Karpas-422 (cell line): ENCODE measurements around the gene RASL12. TPM values are rescaled to one million over a fixed set of nuclear protein-coding genes. Genes with fewer than 3 reads are reported as not detected.
A peak's percentile ranks its signal among the peaks of the same experiment; 100 is the strongest.

Source experiments
- DNase-seq: peaks from one replicate; pipeline ENCODE4 v3.0.0-alpha.2; 2015
- H2AFZ ChIP-seq: fragments of 200-600 bp; sonication (generic); 2 replicates; pipeline ENCODE4 v1.6.1; 2014; ENCODE audit warnings: antibody characterized with exemption, low read length, mixed read lengths
- H3K27ac ChIP-seq: fragments of 200-600 bp; sonication (generic); 2 replicates; pipeline ENCODE4 v1.5.1; 2014; ENCODE audit warnings: mild to moderate bottlenecking, low read length, moderate library complexity
- H3K27me3 ChIP-seq: fragments of 200-600 bp; sonication (generic); 2 replicates; pipeline ENCODE4 v1.6.1; 2014; ENCODE audit warnings: low read length, mixed read lengths
- H3K36me3 ChIP-seq: fragments of 200-600 bp; sonication (generic); 2 replicates; pipeline ENCODE4 v1.6.1; 2014; ENCODE audit warnings: low read length, mixed read lengths; ENCODE audit not compliant: insufficient read depth
- H3K4me1 ChIP-seq: fragments of 200-600 bp; sonication (generic); 2 replicates; pipeline ENCODE4 v1.6.1; 2014; ENCODE audit warnings: mild to moderate bottlenecking, low read length, mixed read lengths
- H3K4me2 ChIP-seq: fragments of 200-600 bp; sonication (generic); 2 replicates; pipeline ENCODE4 v1.6.1; 2014; ENCODE audit warnings: low read length, low read depth, mild to moderate bottlenecking; ENCODE audit not compliant: poor library complexity, severe bottlenecking
- H3K4me3 ChIP-seq: fragments of 200-600 bp; sonication (generic); 2 replicates; pipeline ENCODE4 v1.5.1; 2014; ENCODE audit warnings: mild to moderate bottlenecking, antibody characterized with exemption, low read length, mixed read lengths
- H3K79me2 ChIP-seq: fragments of 200-600 bp; sonication (generic); 2 replicates; pipeline ENCODE4 v1.6.1; 2014; ENCODE audit warnings: mild to moderate bottlenecking, low read length, mixed read lengths
- H3K9ac ChIP-seq: fragments of 200-600 bp; sonication (generic); 2 replicates; pipeline ENCODE4 v1.6.0; 2014; ENCODE audit warnings: low read length
- H3K9me2 ChIP-seq: fragments of 200-600 bp; sonication (generic), shearing (Covaris generic); replicated peaks from 2 replicates; pipeline ENCODE4 v1.6.0; 2014; ENCODE audit warnings: mild to moderate bottlenecking, low read length, moderate library complexity; ENCODE audit not compliant: insufficient read depth
- H3K9me3 ChIP-seq: fragments of 300-700, 200-600 bp; sonication (generic); 2 replicates; pipeline ENCODE4 v1.6.1; 2014; ENCODE audit warnings: low read length, mixed read lengths
- H4K20me1 ChIP-seq: fragments of 200-600 bp; sonication (generic); 2 replicates; pipeline ENCODE4 v1.6.1; 2014; ENCODE audit warnings: mild to moderate bottlenecking, antibody characterized with exemption, low read length, low read depth; ENCODE audit not compliant: insufficient read depth
- total RNA-seq: library from RNA; depleted of rRNA; stranded (reverse); fragments of >200 nt; shearing (Covaris generic); gene quantifications from 2 replicates; pipeline ENCODE4 v1.2.3, GENCODE V29; 2014; ENCODE audit warnings: low replicate concordance

Gene RASL12
- total RNA-seq, 1 experiment from 2014 or later = not detected

- Histone ChIP-seq H3K4me1 (no peaks in the 10 kb centered on the region), H3K4me3 (no peak overlapping the region), H3K27ac (no peak overlapping the region), H3K9me3 (no peaks in the 10 kb centered on the region), H3K36me3 (no peaks in the 10 kb centered on the region), H3K4me2 (no peak overlapping the region), H3K79me2 (no peaks in the 10 kb centered on the region), H4K20me1 (no peaks in the 10 kb centered on the region), H3K27me3 (no peaks in the 10 kb centered on the region), H3K9ac (no peak overlapping the region), H2AFZ (no peak overlapping the region), H3K9me2 (no peaks in the 10 kb centered on the region)
- DNase-seq = no peak
Measured at GRCh38 chr15:65087873-65088642, 20.3 kb upstream of the RASL12 start.

- Histone ChIP-seq H3K27me3 (no peaks in the 10 kb centered on the region), H2AFZ (no peak overlapping the region), H3K27ac (no peak overlapping the region), H3K9me2 (no peaks in the 10 kb centered on the region), H3K4me1 (no peaks in the 10 kb centered on the region), H4K20me1 (no peaks in the 10 kb centered on the region), H3K4me2 (no peak overlapping the region), H3K79me2 (no peaks in the 10 kb centered on the region), H3K9me3 (no peaks in the 10 kb centered on the region), H3K36me3 (no peaks in the 10 kb centered on the region), H3K9ac (no peak overlapping the region), H3K4me3 (no peak overlapping the region)
- no peak for DNase-seq
Measured at GRCh38 chr15:65087411-65087810, 19.6 kb upstream of the RASL12 start.

GRCh38 chr15:65086680-65087111 lies 18.9 kb upstream of the RASL12 start:
- no peak overlapping the region for H2AFZ ChIP-seq
- H3K27ac ChIP-seq = no peak overlapping the region
- DNase-seq = peak; percentile 61
- no peaks in the 10 kb centered on the region for H3K79me2 ChIP-seq
- H3K27me3 ChIP-seq = no peaks in the 10 kb centered on the region
- no peaks in the 10 kb centered on the region for H3K9me2 ChIP-seq
- no peaks in the 10 kb centered on the region for H3K9me3 ChIP-seq
- no peak overlapping the region for H3K4me3 ChIP-seq
- H3K36me3 ChIP-seq = no peaks in the 10 kb centered on the region
- no peaks in the 10 kb centered on the region for H4K20me1 ChIP-seq
- H3K4me2 ChIP-seq = no peak overlapping the region
- no peaks in the 10 kb centered on the region for H3K4me1 ChIP-seq
- no peak overlapping the region for H3K9ac ChIP-seq

- Histone ChIP-seq H3K4me2 (no peak overlapping the region), H2AFZ (no peak overlapping the region), H3K4me3 (no peak overlapping the region), H3K27ac (no peak overlapping the region), H4K20me1 (no peaks in the 10 kb centered on the region), H3K9ac (no peak overlapping the region), H3K27me3 (no peaks in the 10 kb centered on the region), H3K4me1 (no peaks in the 10 kb centered on the region), H3K9me3 (no peaks in the 10 kb centered on the region), H3K9me2 (no peaks in the 10 kb centered on the region), H3K36me3 (no peaks in the 10 kb centered on the region), H3K79me2 (no peaks in the 10 kb centered on the region)
- peak; percentile 64 for DNase-seq
Measured at GRCh38 chr15:65085990-65086679, 18.3 kb upstream of the RASL12 start.

GRCh38 chr15:65085207-65085753 lies 17.5 kb upstream of the RASL12 start:
- H3K27ac ChIP-seq = no peak overlapping the region
- H3K4me3 ChIP-seq = no peak overlapping the region
- H2AFZ ChIP-seq = no peak overlapping the region
- no peaks in the 10 kb centered on the region for H3K27me3 ChIP-seq
- H3K9me3 ChIP-seq = no peaks in the 10 kb centered on the region
- no peaks in the 10 kb centered on the region for H4K20me1 ChIP-seq
- no peak overlapping the region for H3K4me2 ChIP-seq
- H3K9ac ChIP-seq = no peak overlapping the region
- H3K9me2 ChIP-seq = no peaks in the 10 kb centered on the region
- no peaks in the 10 kb centered on the region for H3K36me3 ChIP-seq
- DNase-seq = no peak
- H3K4me1 ChIP-seq = no peaks in the 10 kb centered on the region
- no peaks in the 10 kb centered on the region for H3K79me2 ChIP-seq

GRCh38 chr15:65084500-65085206 lies 16.9 kb upstream of the RASL12 start:
- H3K4me1 ChIP-seq = no peaks in the 10 kb centered on the region
- H3K9ac ChIP-seq = no peak overlapping the region
- no peaks in the 10 kb centered on the region for H3K36me3 ChIP-seq
- H3K4me2 ChIP-seq = no peak overlapping the region
- H3K9me2 ChIP-seq = no peaks in the 10 kb centered on the region
- H3K4me3 ChIP-seq = no peak overlapping the region
- no peak overlapping the region for H2AFZ ChIP-seq
- H3K79me2 ChIP-seq = no peaks in the 10 kb centered on the region
- no peak for DNase-seq
- H4K20me1 ChIP-seq = no peaks in the 10 kb centered on the region
- H3K27ac ChIP-seq = no peak overlapping the region
- H3K9me3 ChIP-seq = no peaks in the 10 kb centered on the region
- H3K27me3 ChIP-seq = no peaks in the 10 kb centered on the region

GRCh38 chr15:65083262-65083701 lies 15.5 kb upstream of the RASL12 start:
- H3K9me3 ChIP-seq = no peaks in the 10 kb centered on the region
- H3K4me2 ChIP-seq = no peak overlapping the region
- H3K27ac ChIP-seq = no peak overlapping the region
- no peak for DNase-seq
- no peaks in the 10 kb centered on the region for H3K4me1 ChIP-seq
- no peak overlapping the region for H3K4me3 ChIP-seq
- no peaks in the 10 kb centered on the region for H3K79me2 ChIP-seq
- no peaks in the 10 kb centered on the region for H4K20me1 ChIP-seq
- H3K27me3 ChIP-seq = no peaks in the 10 kb centered on the region
- H3K9ac ChIP-seq = no peak overlapping the region
- H2AFZ ChIP-seq = no peak overlapping the region
- H3K9me2 ChIP-seq = no peaks in the 10 kb centered on the region
- no peaks in the 10 kb centered on the region for H3K36me3 ChIP-seq
